Fibroblast of lung (primary cell): ENCODE results near the gene NEMP2. TPM values are rescaled to one million over a fixed set of nuclear protein-coding genes. Genes with fewer than 3 reads are reported as not detected.

Experiments
- DNase-seq, 2 donors: peaks; one replicate each; pipeline versions ENCODE4 v3.0.0 to v3.0.0-alpha.2; 2010; ENCODE audit warnings: low read depth in 2 of 2
- H2AFZ ChIP-seq: 2 replicates; pipeline ENCODE4 v1.5.1; 2012; ENCODE audit warnings: low read length, control low read depth, inconsistent platforms
- H3K27ac ChIP-seq: 2 replicates; pipeline ENCODE4 v1.5.1; 2011; ENCODE audit warnings: low read length, control low read depth; ENCODE audit not compliant: insufficient read depth
- H3K27me3 ChIP-seq: 2 replicates; pipeline ENCODE4 v1.5.1; 2011; ENCODE audit warnings: mild to moderate bottlenecking, low read length; ENCODE audit not compliant: control insufficient read depth, insufficient read depth
- H3K36me3 ChIP-seq: 2 replicates; pipeline ENCODE4 v1.5.1; 2011; ENCODE audit warnings: low read length; ENCODE audit not compliant: control insufficient read depth, insufficient read depth
- H3K4me1 ChIP-seq: 2 replicates; pipeline ENCODE4 v1.5.1; 2011; ENCODE audit warnings: low read length; ENCODE audit not compliant: control insufficient read depth, insufficient read depth; ENCODE audit errors: extremely low read depth
- H3K4me2 ChIP-seq: 2 replicates; pipeline ENCODE4 v1.5.1; 2011; ENCODE audit warnings: low read length, control low read depth; ENCODE audit not compliant: insufficient read depth; ENCODE audit errors: extremely low read depth
- H3K4me3 ChIP-seq, 4 experiments: fragments of 200-600 bp in 1 of 4; sonication (generic) in 1 of 4; replicated peaks in 1 of 4; 2 replicates each; pipeline ENCODE4 v1.5.1; 2011 to 2016; ENCODE audit warnings: low read length in 4 of 4, low read depth in 3 of 4, mild to moderate bottlenecking in 3 of 4, control low read depth in 2 of 4, inconsistent platforms in 1 of 4, mixed read lengths in 1 of 4; ENCODE audit not compliant: insufficient read depth in 1 of 4; ENCODE audit errors: control extremely low read depth in 1 of 4
- H3K79me2 ChIP-seq: 2 replicates; pipeline ENCODE4 v1.5.1; 2012; ENCODE audit warnings: mild to moderate bottlenecking, low read length, inconsistent platforms; ENCODE audit not compliant: control insufficient read depth, insufficient read depth
- H3K9ac ChIP-seq: 2 replicates; pipeline ENCODE4 v1.5.1; 2011; ENCODE audit warnings: mild to moderate bottlenecking, low read length, control low read depth; ENCODE audit not compliant: insufficient read depth
- H3K9me3 ChIP-seq: 2 replicates; pipeline ENCODE4 v1.5.1; 2012; ENCODE audit warnings: low read depth, low read length; ENCODE audit not compliant: control insufficient read depth, insufficient read depth
- H4K20me1 ChIP-seq: 2 replicates; pipeline ENCODE4 v1.5.1; 2011; ENCODE audit warnings: low read length; ENCODE audit not compliant: control insufficient read depth, insufficient read depth; ENCODE audit errors: extremely low read depth
- CTCF ChIP-seq, 2 donors: IDR thresholded peaks in 1 of 2; conservative IDR thresholded peaks in 1 of 2; 1 replicate in 1 of 2; 2 replicates in 1 of 2; pipeline ENCODE4 v1.5.1; 2011 to 2012; ENCODE audit warnings: low read length in 2 of 2, control low read depth in 1 of 2, inconsistent platforms in 1 of 2, low read depth in 1 of 2, mild to moderate bottlenecking in 1 of 2
- EZH2 ChIP-seq: IDR thresholded peaks from 2 replicates; pipeline ENCODE4 v1.5.1; 2012; ENCODE audit warnings: low read length, control low read depth, mild to moderate bottlenecking; ENCODE audit errors: missing control alignments
- polyA plus RNA-seq, 2 donors: library from polyadenylated mRNA; depleted of rRNA in 1 of 2; stranded (reverse) in 1 of 2; unstranded in 1 of 2; fragments of >200 nt; gene quantifications; 2 replicates each; pipeline ENCODE4 v1.2.1, GENCODE V29; 2011 to 2012; ENCODE audit warnings: missing spikeins in 1 of 2
- total RNA-seq: library from RNA; depleted of rRNA; stranded (reverse); fragments of >200 nt; gene quantifications from 2 replicates; pipeline ENCODE4 v1.2.1, GENCODE V29; 2014

The NEMP2 gene
- total and polyA plus RNA-seq, 2 donors (not counting 1 experiment from before 2014, with no cell fraction given): 5.5 to 6.3 TPM

DNA sequence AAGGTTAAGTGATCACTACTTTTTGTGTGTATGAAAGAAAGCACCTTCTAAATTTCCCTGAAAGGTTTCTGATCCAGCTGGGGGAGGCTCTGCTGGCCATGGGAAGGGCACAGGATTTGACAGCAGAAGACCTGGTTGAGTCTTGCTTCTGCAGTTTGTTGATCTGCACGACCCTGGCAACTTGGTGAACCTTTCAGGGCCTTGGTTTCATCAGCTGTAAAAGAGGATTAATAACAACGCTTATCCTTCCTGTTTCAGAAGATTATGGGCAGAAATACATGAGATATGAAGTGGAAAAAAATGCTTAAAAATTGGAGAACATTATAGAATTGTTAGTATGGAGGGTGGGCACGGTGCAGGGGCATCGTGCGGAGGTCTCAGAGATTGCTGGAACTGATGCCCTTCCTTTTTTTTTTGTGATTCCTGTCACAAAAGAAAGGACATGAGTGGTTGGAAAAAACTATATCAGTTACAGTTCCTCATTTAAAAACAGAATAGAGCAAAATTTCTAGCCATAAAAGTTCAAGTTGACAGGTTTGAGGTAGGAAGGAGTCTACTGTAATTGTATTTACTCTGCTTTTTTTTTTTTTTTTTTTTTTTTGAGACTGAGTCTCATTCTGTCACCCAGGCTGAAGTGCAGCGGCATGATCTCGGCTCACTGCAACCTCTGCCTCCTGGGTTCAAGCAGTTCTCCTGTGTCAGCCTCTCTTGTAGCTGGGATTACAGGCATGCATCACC, 79.0 kb downstream of the NEMP2 start:
- Histone ChIP-seq H3K9ac (no peak overlapping the region), H3K4me1 (no peaks in the 10 kb centered on the region), H3K4me2 (no peak overlapping the region), H2AFZ (no peak overlapping the region), H3K79me2 (no peaks in the 10 kb centered on the region), H3K4me3 (no peak overlapping the region), H3K36me3 (no peaks in the 10 kb centered on the region), H3K9me3 (no peaks in the 10 kb centered on the region), H3K27me3 (no peaks in the 10 kb centered on the region), H3K27ac (no peak overlapping the region), H4K20me1 (no peaks in the 10 kb centered on the region)
- DNase-seq: no peak
- TF ChIP-seq CTCF (conservative IDR thresholded peaks at IDR 0.05 in 1 of 2, IDR thresholded peaks at IDR 0.05 in 1 of 2; ENCODE audit: low read depth in 1 of 2, low read length in 2 of 2): no peak
- TF ChIP-seq EZH2: no peak

- Histone ChIP-seq H3K4me1 (no peaks in the 10 kb centered on the region), H2AFZ (no peak overlapping the region), H3K79me2 (no peaks in the 10 kb centered on the region), H3K27me3 (no peaks in the 10 kb centered on the region), H3K9me3 (no peaks in the 10 kb centered on the region), H3K4me2 (no peak overlapping the region), H3K36me3 (no peaks in the 10 kb centered on the region), H3K9ac (no peak overlapping the region), H4K20me1 (no peaks in the 10 kb centered on the region), H3K27ac (no peak overlapping the region), H3K4me3 (no peak overlapping the region)
- DNase-seq: no peak
- no peak for TF ChIP-seq CTCF (conservative IDR thresholded peaks at IDR 0.05 in 1 of 2, IDR thresholded peaks at IDR 0.05 in 1 of 2; ENCODE audit: low read depth in 1 of 2, low read length in 2 of 2)
- no peak for TF ChIP-seq EZH2
Measured at GRCh38 chr2:190454795-190455194, 79.7 kb downstream of the NEMP2 start.

Other genes starting within 250 kb of the NEMP2 start
- gene HIBCH, start 214.9 kb downstream of the NEMP2 start, total RNA-seq: 16.2 and 19.2 TPM in 2 replicates
- gene HIBCH, start 214.9 kb downstream of the NEMP2 start, polyA plus RNA-seq: 13.4 and 14.9 TPM in 2 replicates
- 13.4 and 14.0 TPM in 2 replicates for gene INPP1, start 191.1 kb downstream of the NEMP2 start, total RNA-seq
- gene INPP1, start 191.1 kb downstream of the NEMP2 start, polyA plus RNA-seq: 16.4 and 17.6 TPM in 2 replicates
- 15.2 and 31.4 TPM in 2 replicates for gene MFSD6, start 126.4 kb downstream of the NEMP2 start, total RNA-seq
- 21.5 and 50.8 TPM in 2 replicates for gene MFSD6, start 126.4 kb downstream of the NEMP2 start, polyA plus RNA-seq
- 46.6 and 46.7 TPM in 2 replicates for gene NAB1, start 114.4 kb upstream of the NEMP2 start, total RNA-seq
- gene NAB1, start 114.4 kb upstream of the NEMP2 start, polyA plus RNA-seq: 11.3 and 18.3 TPM in 2 replicates